Activated CD8-positive, alpha-beta T cell treated with anti-CD3 and anti-CD28 coated beads, Interleukin-2, amount 10 ng/mL, durations not matched to agents 7 days and 5 days (primary cell): Measurements from ENCODE around the gene DCST2. TPM values are rescaled to one million over a fixed set of nuclear protein-coding genes. Genes with fewer than 3 reads are reported as not detected.

Source experiments
- ATAC-seq: fragments of 150-1000 bp; cut with Tn5 transposase; one replicate; pipeline ENCODE4 v1.10.0; 2021; ENCODE audit warnings: moderate library complexity
- CTCF ChIA-PET: fragments of 350-600 bp; sonication (Branson Sonifier 250); formaldehyde crosslinking; loops from one replicate; lab custom pipeline; 2021; ENCODE audit warnings: antibody characterized with exemption; lab: Charles Lee
- POLR2A ChIA-PET: fragments of 350-600 bp; sonication (Branson Sonifier 250); formaldehyde crosslinking; loops from one replicate; lab custom pipeline; 2021; ENCODE audit warnings: antibody characterized with exemption; lab: Charles Lee
- DNase-seq: peaks from one replicate; pipeline ENCODE4 v3.0.0-alpha.2; 2020
- H3K27ac Mint-ChIP-seq: one replicate; pipeline ENCODE4 v1.8.0; 2021; ENCODE audit warnings: mild to moderate bottlenecking, mixed read lengths
- H3K27me3 Mint-ChIP-seq: one replicate; pipeline ENCODE4 v1.8.0; 2021; ENCODE audit warnings: low read depth, mixed read lengths
- H3K36me3 Mint-ChIP-seq: one replicate; pipeline ENCODE4 v1.8.0; 2021; ENCODE audit warnings: low read depth, mixed read lengths
- H3K4me1 Mint-ChIP-seq: one replicate; pipeline ENCODE4 v1.8.0; 2021; ENCODE audit warnings: low read depth, mixed read lengths
- H3K4me3 Mint-ChIP-seq: one replicate; pipeline ENCODE4 v1.8.0; 2021; ENCODE audit warnings: mild to moderate bottlenecking, mixed read lengths
- H3K9me3 Mint-ChIP-seq: one replicate; pipeline ENCODE4 v1.8.0; 2022; ENCODE audit warnings: mixed read lengths; ENCODE audit not compliant: insufficient read depth
- total RNA-seq, 2 experiments: library from RNA; stranded (reverse); gene quantifications; one replicate each; pipeline ENCODE4 v1.2.3, GENCODE V29; 2021

DCST2 gene
- total RNA-seq, 2 experiments from 2014 or later, result 0.24 to 0.37 TPM

GRCh38 chr1:155022136-155022926, 11.2 kb downstream of the DCST2 start:
- Mint-ChIP-seq H3K9me3 (no peaks in the 10 kb centered on the region), H3K4me1 (peaks cover 9% of the 10 kb centered on the region), H3K27ac (no peak overlapping the region), H3K4me3 (no peak overlapping the region), H3K36me3 (peaks cover 2% of the 10 kb centered on the region), H3K27me3 (peaks cover 6% of the 10 kb centered on the region)
- CTCF ChIA-PET, result interaction anchor here (1.0 to 2.0 kb wide), 5 partner anchors 9 to 63 kb away, joined by 4 to 9 read pairs (median 5); partner anchors contain the start of gene ADAM15
- DNase-seq (no peak), ATAC-seq (no peak)
- POLR2A ChIA-PET, result interaction anchor here (0.7 kb wide), 1 partner anchor 41 kb away, joined by 4 read pairs; no protein-coding TSS in a partner anchor

GRCh38 chr1:155019377-155020245, 14.0 kb downstream of the DCST2 start:
- CTCF ChIA-PET, result interaction anchor here (0.7 to 7.5 kb wide), 13 partner anchors 9 to 186 kb away, joined by 3 to 71 read pairs (median 4); partner anchors contain the start of genes ADAM15, FLAD1, KRTCAP2 and PYGO2
- no peak for ATAC-seq
- Mint-ChIP-seq H3K9me3 (no peaks in the 10 kb centered on the region), H3K27me3 (peaks cover 6% of the 10 kb centered on the region), H3K27ac (no peak overlapping the region), H3K4me3 (no peak overlapping the region), H3K36me3 (peaks cover 13% of the 10 kb centered on the region), H3K4me1 (peaks cover 26% of the 10 kb centered on the region)
- no peak for DNase-seq
- POLR2A ChIA-PET, result interaction anchor here (0.6 to 0.8 kb wide), 2 partner anchors 13 to 47 kb away, joined by 3 read pairs; no protein-coding TSS in a partner anchor

DNA sequence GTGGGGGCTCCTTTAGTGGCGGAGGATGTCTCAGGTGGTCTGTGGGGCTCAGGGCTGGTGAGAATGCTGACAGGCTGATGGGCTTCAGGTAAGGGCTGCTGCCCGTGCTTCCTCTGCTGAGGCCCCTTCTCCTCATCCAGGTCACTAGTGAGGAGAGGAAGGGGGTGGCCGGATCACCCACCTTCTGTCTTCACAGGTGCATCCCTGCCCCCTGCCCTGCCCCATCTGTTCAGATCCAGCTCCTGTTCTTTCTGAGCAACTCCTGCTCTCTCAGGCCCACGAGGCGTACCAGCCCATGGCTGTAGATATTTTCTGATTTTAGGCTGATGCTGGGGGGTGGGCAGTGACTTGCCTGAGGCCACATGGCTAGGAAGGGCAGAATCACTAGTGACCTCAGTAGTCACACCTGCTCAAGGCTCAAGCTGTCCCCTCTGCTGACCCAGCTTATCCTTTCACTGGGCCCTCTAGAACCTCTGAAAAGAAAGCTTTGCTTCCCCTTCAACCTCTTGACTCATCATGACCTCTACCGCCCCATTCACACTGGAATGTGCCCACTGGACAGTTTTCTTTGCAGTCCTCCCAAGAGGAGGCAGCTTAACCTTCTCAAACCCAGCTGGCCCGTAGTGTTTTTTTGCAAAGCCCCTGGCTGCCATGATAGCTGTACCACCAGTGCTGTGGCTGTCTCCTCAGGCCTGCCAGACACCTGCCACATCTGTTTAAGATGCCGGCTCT, 14.8 kb downstream of the DCST2 start:
- peaks cover 6% of the 10 kb centered on the region for H3K27me3 Mint-ChIP-seq
- POLR2A ChIA-PET, result interaction anchor here (0.6 to 0.8 kb wide), 2 partner anchors 12 to 48 kb away, joined by 3 read pairs; no protein-coding TSS in a partner anchor
- CTCF ChIA-PET, result interaction anchor here (1.1 to 7.5 kb wide), 18 partner anchors 11 to 116 kb away, joined by 3 to 71 read pairs (median 5); partner anchors contain the start of genes ADAM15, FLAD1, PBXIP1 and PYGO2
- H3K27ac Mint-ChIP-seq, result no peak overlapping the region
- no peak for DNase-seq
- peaks cover 18% of the 10 kb centered on the region for H3K36me3 Mint-ChIP-seq
- no peaks in the 10 kb centered on the region for H3K9me3 Mint-ChIP-seq
- no peak for ATAC-seq
- no peak overlapping the region for H3K4me3 Mint-ChIP-seq
- peaks cover 35% of the 10 kb centered on the region for H3K4me1 Mint-ChIP-seq

DNA sequence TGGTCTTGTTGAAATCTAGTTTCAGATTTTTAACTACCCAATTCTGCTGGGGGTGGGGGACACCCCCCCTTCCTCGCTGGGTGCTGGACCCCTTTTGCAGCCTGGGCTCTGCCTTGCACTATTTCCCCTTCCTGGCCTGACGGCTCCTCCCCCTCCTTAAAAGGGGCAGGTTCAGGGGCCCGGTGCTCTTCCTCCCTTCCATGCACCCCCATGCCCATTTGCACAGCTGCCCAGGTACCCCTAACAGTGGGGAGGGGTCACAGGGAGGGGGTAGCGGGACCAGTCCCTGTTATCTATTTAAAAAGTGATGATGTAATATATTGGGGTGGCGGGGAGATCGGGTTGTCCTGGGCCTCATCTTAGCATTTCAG, 15.7 kb downstream of the DCST2 start:
- Mint-ChIP-seq H3K27ac (peak overlapping the region; percentile 52), H3K36me3 (peaks cover 22% of the 10 kb centered on the region), H3K27me3 (peaks cover 6% of the 10 kb centered on the region), H3K4me1 (peaks cover 43% of the 10 kb centered on the region), H3K9me3 (no peaks in the 10 kb centered on the region), H3K4me3 (peak overlapping the region; percentile 22)
- DNase-seq (no peak), ATAC-seq (peak; percentile 21)
- POLR2A ChIA-PET, result interaction anchor here (0.6 to 2.5 kb wide), 2 partner anchors 35 to 39 kb away, joined by 3 to 8 read pairs; partner anchors contain the start of gene FLAD1
- CTCF ChIA-PET, result interaction anchor here (0.6 to 7.5 kb wide), 42 partner anchors 8 to 458 kb away, joined by 3 to 71 read pairs (median 6); partner anchors contain the start of genes ADAM15, CKS1B, DCST1 and DCST2

DNA sequence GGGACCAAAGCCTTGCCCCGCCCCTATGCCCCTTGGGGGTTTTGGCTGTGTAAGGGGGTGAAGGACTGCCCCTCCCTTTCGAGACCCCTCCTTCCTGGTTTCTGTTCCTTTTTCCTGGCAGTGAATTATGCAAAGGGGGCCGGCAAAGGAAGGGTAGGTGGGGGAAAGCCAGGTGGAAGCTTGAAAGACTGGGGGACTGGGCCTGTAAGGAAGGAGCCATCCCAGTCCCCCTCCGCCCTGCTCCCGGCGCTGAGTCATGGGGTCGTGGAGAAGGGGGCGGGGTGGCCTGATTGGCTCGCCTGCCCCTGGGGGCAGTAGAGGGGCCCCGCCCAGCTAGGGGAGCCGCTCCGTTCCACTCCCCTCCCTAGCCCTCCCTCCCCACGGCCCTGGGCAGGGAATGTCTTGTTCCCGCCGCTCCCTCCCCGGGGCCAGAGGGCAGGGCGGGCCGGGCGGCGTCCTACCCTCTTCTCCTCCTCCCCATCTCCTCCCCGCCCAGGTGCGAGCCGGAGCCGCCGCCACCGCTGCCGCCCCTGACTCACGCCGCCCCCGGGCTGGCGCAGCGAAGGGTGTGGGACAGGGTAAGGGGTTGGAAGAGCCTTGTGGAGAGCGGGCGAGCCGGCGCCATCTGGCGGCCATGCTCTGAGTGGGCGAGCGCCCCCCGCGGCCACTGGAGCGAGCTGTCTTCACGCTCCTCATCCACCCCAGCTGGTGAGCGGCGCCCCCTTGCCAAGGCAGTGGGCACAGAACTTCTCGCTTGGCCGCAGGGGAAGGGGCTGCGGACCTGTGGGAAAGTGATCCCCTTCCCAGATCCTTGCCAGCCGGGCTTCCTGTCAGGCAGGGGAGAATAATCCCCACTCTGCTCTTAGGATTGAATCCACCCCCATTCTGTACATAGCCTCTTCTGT, 16.3 kb downstream of the DCST2 start:
- peak overlapping the region; percentile 52 for H3K27ac Mint-ChIP-seq
- ChIA-PET POLR2A (interaction anchor here (0.6 to 2.5 kb wide), 5 partner anchors 34 to 62 kb away, joined by 3 to 8 read pairs (median 6); partner anchors contain the start of genes CKS1B, FLAD1 and PBXIP1), CTCF (interaction anchor here (0.6 to 7.5 kb wide), 44 partner anchors 9 to 458 kb away, joined by 3 to 71 read pairs (median 6); partner anchors contain the start of genes ADAM15, CKS1B, DCST1 and DCST2)
- DNase-seq, result peak; percentile 87
- H3K4me1 Mint-ChIP-seq, result peaks cover 50% of the 10 kb centered on the region
- H3K36me3 Mint-ChIP-seq, result peaks cover 22% of the 10 kb centered on the region
- peak overlapping the region; percentile 22 for H3K4me3 Mint-ChIP-seq
- ATAC-seq, result peak; percentile 98
- H3K9me3 Mint-ChIP-seq, result no peaks in the 10 kb centered on the region
- peaks cover 6% of the 10 kb centered on the region for H3K27me3 Mint-ChIP-seq

DNA sequence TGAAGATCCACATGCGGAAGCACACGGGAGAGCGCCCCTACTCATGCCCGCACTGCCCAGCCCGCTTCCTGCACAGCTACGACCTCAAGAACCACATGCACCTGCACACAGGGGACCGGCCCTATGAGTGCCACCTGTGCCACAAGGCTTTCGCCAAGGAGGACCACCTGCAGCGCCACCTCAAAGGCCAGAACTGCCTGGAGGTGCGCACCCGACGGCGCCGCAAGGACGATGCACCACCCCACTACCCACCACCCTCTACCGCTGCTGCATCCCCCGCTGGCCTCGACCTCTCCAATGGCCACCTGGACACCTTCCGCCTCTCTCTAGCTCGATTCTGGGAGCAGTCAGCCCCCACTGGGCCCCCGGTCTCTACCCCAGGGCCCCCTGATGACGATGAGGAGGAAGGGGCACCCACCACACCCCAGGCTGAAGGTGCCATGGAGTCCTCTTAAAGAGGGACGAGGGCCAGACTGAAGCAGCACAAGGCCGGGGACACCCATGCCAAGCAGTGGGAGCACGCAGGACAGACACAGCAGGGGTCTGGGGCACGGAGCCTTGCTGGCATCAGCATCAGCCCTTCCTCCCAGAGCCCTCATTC, 17.2 kb downstream of the DCST2 start:
- no peaks in the 10 kb centered on the region for H3K9me3 Mint-ChIP-seq
- DNase-seq, result no peak
- CTCF ChIA-PET, result interaction anchor here (0.9 to 7.5 kb wide), 25 partner anchors 9 to 457 kb away, joined by 3 to 71 read pairs (median 11); partner anchors contain the start of genes ADAM15, CKS1B, FLAD1 and LENEP
- no peak for ATAC-seq
- no peak overlapping the region for H3K4me3 Mint-ChIP-seq
- H3K27ac Mint-ChIP-seq, result peak overlapping the region; percentile 25
- POLR2A ChIA-PET, result interaction anchor here (0.9 to 2.5 kb wide), 7 partner anchors 10 to 61 kb away, joined by 3 to 8 read pairs (median 4); partner anchors contain the start of genes CKS1B, FLAD1 and PBXIP1
- peaks cover 24% of the 10 kb centered on the region for H3K36me3 Mint-ChIP-seq
- peaks cover 56% of the 10 kb centered on the region for H3K4me1 Mint-ChIP-seq
- peaks cover 4% of the 10 kb centered on the region for H3K27me3 Mint-ChIP-seq

DNA sequence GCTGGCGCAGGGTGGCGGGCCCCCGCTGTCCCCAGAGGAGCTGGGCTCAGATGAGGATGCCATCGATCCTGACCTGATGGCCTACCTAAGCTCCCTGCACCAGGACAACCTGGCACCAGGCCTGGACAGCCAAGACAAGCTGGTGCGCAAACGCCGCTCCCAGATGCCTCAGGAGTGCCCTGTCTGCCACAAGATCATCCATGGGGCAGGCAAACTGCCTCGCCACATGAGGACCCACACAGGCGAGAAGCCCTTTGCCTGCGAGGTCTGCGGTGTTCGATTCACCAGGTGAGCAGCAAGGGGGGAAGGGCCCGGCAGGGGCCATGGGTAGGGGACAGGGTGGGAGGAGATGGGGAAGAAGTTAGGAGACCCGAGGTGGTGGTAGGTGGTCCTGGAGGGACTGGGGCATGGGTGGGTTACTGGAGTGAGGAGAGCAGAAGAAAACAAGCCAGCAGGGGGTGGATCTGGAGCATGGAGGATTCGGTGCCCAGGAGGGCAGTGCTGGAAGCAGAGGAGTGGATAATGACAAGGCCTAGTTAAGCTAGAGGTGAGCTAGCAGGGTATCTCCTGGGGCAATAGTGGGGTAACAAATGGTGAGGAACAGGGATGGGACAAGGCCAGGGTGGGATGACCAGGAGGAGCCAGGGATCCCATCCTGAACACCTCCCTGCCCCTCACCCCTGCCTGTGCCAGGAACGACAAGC, 17.9 kb downstream of the DCST2 start:
- DNase-seq (no peak), ATAC-seq (no peak)
- peaks cover 4% of the 10 kb centered on the region for H3K27me3 Mint-ChIP-seq
- no peak overlapping the region for H3K4me3 Mint-ChIP-seq
- H3K36me3 Mint-ChIP-seq, result peaks cover 24% of the 10 kb centered on the region
- ChIA-PET CTCF (interaction anchor here (0.9 to 7.5 kb wide), 21 partner anchors 9 to 456 kb away, joined by 3 to 71 read pairs (median 18); partner anchors contain the start of genes ADAM15, CKS1B, FLAD1 and LENEP), POLR2A (interaction anchor here (0.9 to 2.5 kb wide), 8 partner anchors 9 to 60 kb away, joined by 3 to 8 read pairs (median 4); partner anchors contain the start of genes CKS1B, FLAD1 and PBXIP1)
- H3K27ac Mint-ChIP-seq, result peak overlapping the region; percentile 28
- no peaks in the 10 kb centered on the region for H3K9me3 Mint-ChIP-seq
- peaks cover 63% of the 10 kb centered on the region for H3K4me1 Mint-ChIP-seq

DNA sequence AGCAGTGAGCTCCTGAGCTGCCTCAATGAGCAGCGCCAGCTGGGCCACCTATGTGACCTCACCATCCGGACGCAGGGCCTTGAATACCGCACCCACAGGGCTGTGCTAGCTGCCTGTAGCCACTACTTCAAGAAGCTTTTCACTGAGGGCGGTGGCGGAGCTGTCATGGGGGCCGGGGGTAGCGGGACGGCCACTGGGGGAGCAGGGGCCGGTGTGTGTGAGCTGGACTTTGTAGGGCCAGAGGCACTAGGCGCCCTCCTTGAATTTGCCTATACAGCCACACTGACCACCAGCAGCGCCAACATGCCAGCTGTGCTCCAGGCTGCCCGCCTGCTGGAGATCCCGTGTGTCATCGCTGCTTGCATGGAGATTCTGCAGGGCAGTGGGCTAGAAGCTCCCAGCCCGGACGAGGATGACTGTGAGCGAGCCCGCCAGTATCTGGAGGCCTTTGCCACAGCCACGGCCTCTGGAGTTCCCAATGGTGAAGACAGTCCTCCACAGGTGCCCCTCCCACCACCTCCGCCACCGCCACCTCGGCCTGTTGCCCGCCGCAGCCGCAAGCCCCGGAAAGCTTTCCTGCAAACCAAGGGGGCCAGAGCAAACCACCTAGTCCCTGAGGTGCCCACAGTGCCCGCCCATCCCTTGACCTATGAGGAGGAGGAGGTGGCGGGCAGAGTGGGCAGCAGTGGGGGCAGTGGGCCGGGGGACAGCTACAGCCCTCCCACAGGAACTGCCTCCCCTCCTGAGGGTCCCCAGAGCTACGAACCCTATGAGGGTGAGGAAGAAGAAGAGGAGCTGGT, 18.7 kb downstream of the DCST2 start:
- DNase-seq (no peak), ATAC-seq (no peak)
- CTCF ChIA-PET, result interaction anchor here (0.9 to 7.5 kb wide), 10 partner anchors 15 to 78 kb away, joined by 3 to 71 read pairs (median 7); partner anchors contain the start of genes ADAM15, CKS1B, FLAD1 and PBXIP1
- H3K36me3 Mint-ChIP-seq, result peaks cover 24% of the 10 kb centered on the region
- H3K27ac Mint-ChIP-seq, result no peak overlapping the region
- H3K9me3 Mint-ChIP-seq, result no peaks in the 10 kb centered on the region
- POLR2A ChIA-PET, result interaction anchor here (1.0 to 1.5 kb wide), 3 partner anchors 15 to 40 kb away, joined by 3 to 4 read pairs (median 4); partner anchors contain the start of gene CKS1B
- H3K27me3 Mint-ChIP-seq, result peaks cover 4% of the 10 kb centered on the region
- no peak overlapping the region for H3K4me3 Mint-ChIP-seq
- peaks cover 71% of the 10 kb centered on the region for H3K4me1 Mint-ChIP-seq
